Stimulated activated naive CD8-positive, alpha-beta T cell treated with anti-CD3 and anti-CD28 coated beads, Interleukin-15, Interleukin-2, amounts not matched to agents 100 ng/mL and 50 ng/mL, for 24 hours (primary cell): ENCODE measurements around the gene ATG10.
"Not testable (repeated sequence)": the region's sequence is repeated elsewhere in the genome, so short reads cannot be mapped to it uniquely, and the experiment has no call there.

ENCODE experiments used
- H3K27ac Mint-ChIP-seq: one replicate; pipeline ENCODE4 v1.8.0; 2021; ENCODE audit warnings: mild to moderate bottlenecking, mixed read lengths
- H3K27me3 Mint-ChIP-seq: one replicate; pipeline ENCODE4 v1.8.0; 2021; ENCODE audit warnings: mixed read lengths
- H3K36me3 Mint-ChIP-seq: one replicate; pipeline ENCODE4 v1.8.0; 2021; ENCODE audit warnings: low read depth, mixed read lengths
- H3K4me1 Mint-ChIP-seq: one replicate; pipeline ENCODE4 v1.8.0; 2021; ENCODE audit warnings: low read depth, mixed read lengths
- H3K4me3 Mint-ChIP-seq: one replicate; pipeline ENCODE4 v1.8.0; 2021; ENCODE audit warnings: mild to moderate bottlenecking, mixed read lengths
- H3K9me3 Mint-ChIP-seq: one replicate; pipeline ENCODE4 v1.8.0; 2021; ENCODE audit warnings: mixed read lengths

ATG10 gene

GRCh38 chr5:82265047-82265446 lies 293.2 kb downstream of the ATG10 start:
- no peak overlapping the region for H3K27ac Mint-ChIP-seq
- H3K4me3 Mint-ChIP-seq: no peak overlapping the region
- H3K4me1 Mint-ChIP-seq: no peaks in the 10 kb centered on the region
- no peaks in the 10 kb centered on the region for H3K9me3 Mint-ChIP-seq
- H3K27me3 Mint-ChIP-seq: no peaks in the 10 kb centered on the region
- peaks cover 32% of the 10 kb centered on the region for H3K36me3 Mint-ChIP-seq

- H3K27ac Mint-ChIP-seq, H3K4me1 Mint-ChIP-seq, H3K27me3 Mint-ChIP-seq, H3K4me3 Mint-ChIP-seq, H3K9me3 Mint-ChIP-seq: not testable (repeated sequence)
- H3K36me3 Mint-ChIP-seq: peaks cover 46% of the 10 kb centered on the region
Measured at GRCh38 chr5:82267297-82267933, 295.6 kb downstream of the ATG10 start.

- not testable (repeated sequence) for H3K4me3 Mint-ChIP-seq, H3K9me3 Mint-ChIP-seq, H3K27me3 Mint-ChIP-seq, H3K27ac Mint-ChIP-seq
- peaks cover 18% of the 10 kb centered on the region for H3K4me1 Mint-ChIP-seq
- peaks cover 64% of the 10 kb centered on the region for H3K36me3 Mint-ChIP-seq
Measured at GRCh38 chr5:82269363-82269762, 297.5 kb downstream of the ATG10 start.

- not testable (repeated sequence) for H3K9me3 Mint-ChIP-seq, H3K4me3 Mint-ChIP-seq, H3K27me3 Mint-ChIP-seq
- Mint-ChIP-seq H3K4me1 (peaks cover 45% of the 10 kb centered on the region), H3K36me3 (peaks cover 87% of the 10 kb centered on the region), H3K27ac (peak overlapping the region; percentile 76)
Measured at GRCh38 chr5:82272571-82273356, 300.9 kb downstream of the ATG10 start.

- not testable (repeated sequence) for H3K27me3 Mint-ChIP-seq, H3K4me3 Mint-ChIP-seq, H3K9me3 Mint-ChIP-seq
- Mint-ChIP-seq H3K36me3 (peaks cover 85% of the 10 kb centered on the region), H3K4me1 (peaks cover 48% of the 10 kb centered on the region), H3K27ac (peak overlapping the region; percentile 76)
Measured at GRCh38 chr5:82273426-82273825, 301.6 kb downstream of the ATG10 start.

- H3K27me3 Mint-ChIP-seq: no peaks in the 10 kb centered on the region
- peaks cover 77% of the 10 kb centered on the region for H3K36me3 Mint-ChIP-seq
- peak overlapping the region; percentile 10 for H3K4me3 Mint-ChIP-seq
- peaks cover 55% of the 10 kb centered on the region for H3K4me1 Mint-ChIP-seq
- H3K9me3 Mint-ChIP-seq: no peaks in the 10 kb centered on the region
- peak overlapping the region; percentile 90 for H3K27ac Mint-ChIP-seq
Measured at GRCh38 chr5:82274343-82275211, 302.8 kb downstream of the ATG10 start.

GRCh38 chr5:82275216-82275664 lies 303.4 kb downstream of the ATG10 start:
- Mint-ChIP-seq H3K4me3 (peak overlapping the region; percentile 90), H3K27me3 (no peaks in the 10 kb centered on the region), H3K27ac (peak overlapping the region; percentile 90), H3K4me1 (peaks cover 61% of the 10 kb centered on the region), H3K36me3 (peaks cover 70% of the 10 kb centered on the region), H3K9me3 (no peaks in the 10 kb centered on the region)

GRCh38 chr5:82276800-82277612 lies 305.2 kb downstream of the ATG10 start:
- Mint-ChIP-seq H3K27me3 (no peaks in the 10 kb centered on the region), H3K4me1 (peaks cover 75% of the 10 kb centered on the region), H3K27ac (peak overlapping the region; percentile 99), H3K4me3 (peak overlapping the region; percentile 90), H3K9me3 (no peaks in the 10 kb centered on the region), H3K36me3 (peaks cover 59% of the 10 kb centered on the region)

GRCh38 chr5:82277613-82277986 lies 305.8 kb downstream of the ATG10 start:
- Mint-ChIP-seq H3K4me1 (peaks cover 72% of the 10 kb centered on the region), H3K36me3 (peaks cover 55% of the 10 kb centered on the region), H3K4me3 (peak overlapping the region; percentile 90), H3K27ac (peak overlapping the region; percentile 99), H3K9me3 (no peaks in the 10 kb centered on the region), H3K27me3 (no peaks in the 10 kb centered on the region)

GRCh38 chr5:82277987-82278710 lies 306.3 kb downstream of the ATG10 start, which contains the start of gene RPS23:
TSS of gene RPS23 (minus strand) at chr5:82278354. CDS start at chr5:82278323, 31 bp downstream.
- H3K36me3 Mint-ChIP-seq: peaks cover 51% of the 10 kb centered on the region
- H3K4me1 Mint-ChIP-seq: peaks cover 68% of the 10 kb centered on the region
- H3K9me3 Mint-ChIP-seq: no peaks in the 10 kb centered on the region

GRCh38 chr5:82278711-82279370 lies 307.0 kb downstream of the ATG10 start:
- Mint-ChIP-seq H3K36me3 (peaks cover 44% of the 10 kb centered on the region), H3K9me3 (no peaks in the 10 kb centered on the region), H3K27ac (peak overlapping the region; percentile 99), H3K4me3 (peak overlapping the region; percentile 90), H3K4me1 (peaks cover 61% of the 10 kb centered on the region), H3K27me3 (no peaks in the 10 kb centered on the region)

More at GRCh38 chr5:82277987-82278710, 306.3 kb downstream of the ATG10 start, which contains the start of gene RPS23:
- Mint-ChIP-seq H3K27me3 (no peaks in the 10 kb centered on the region), H3K4me3 (peak within 1 kb of the TSS; percentile 90), H3K27ac (peak within 1 kb of the TSS; percentile 99)

- Mint-ChIP-seq H3K4me3 (no peak overlapping the region), H3K27me3 (no peaks in the 10 kb centered on the region), H3K36me3 (peaks cover 3% of the 10 kb centered on the region), H3K27ac (no peak overlapping the region), H3K9me3 (no peaks in the 10 kb centered on the region), H3K4me1 (peaks cover 28% of the 10 kb centered on the region)
Measured at GRCh38 chr5:82283893-82284292, 312.1 kb downstream of the ATG10 start.

GRCh38 chr5:82285206-82285605 lies 313.4 kb downstream of the ATG10 start:
- H3K9me3 Mint-ChIP-seq: no peaks in the 10 kb centered on the region
- H3K27ac Mint-ChIP-seq: no peak overlapping the region
- H3K27me3 Mint-ChIP-seq: no peaks in the 10 kb centered on the region
- no peak overlapping the region for H3K4me3 Mint-ChIP-seq
- H3K4me1 Mint-ChIP-seq: peaks cover 18% of the 10 kb centered on the region
- H3K36me3 Mint-ChIP-seq: peaks cover 3% of the 10 kb centered on the region
